Testis (tissue), 3 donors: ENCODE results near the gene MECR. TPM values are rescaled to one million over a fixed set of nuclear protein-coding genes. Genes with fewer than 3 reads are reported as not detected.

Experiments
- DNase-seq: peaks from one replicate; pipeline ENCODE4 v3.0.0-alpha.2; 2019
- H3K27ac ChIP-seq, 2 donors: fragments of 200-600 bp; sonication (generic); one replicate each; pipeline ENCODE4 v1.5.1; 2019
- H3K27me3 ChIP-seq: fragments of 200-600 bp; sonication (generic); one replicate; pipeline ENCODE4 v1.5.1; 2019
- H3K36me3 ChIP-seq: fragments of 200-600 bp; sonication (generic); one replicate; pipeline ENCODE4 v1.5.1; 2017; ENCODE audit warnings: low read depth; ENCODE audit errors: missing control alignments
- H3K4me1 ChIP-seq: fragments of 200-600 bp; sonication (generic); one replicate; pipeline ENCODE4 v1.5.1; 2019
- H3K4me3 ChIP-seq, 2 donors: fragments of 200-600 bp; sonication (generic); one replicate each; pipeline ENCODE4 v1.5.1; 2017 to 2019
- H3K9me3 ChIP-seq: fragments of 200-600 bp; sonication (generic); one replicate; pipeline ENCODE4 v1.5.1; 2017
- POLR2A ChIP-seq: fragments of 450-650 bp; IDR thresholded peaks from one replicate; pipeline ENCODE4 v1.6.1; 2017; ENCODE audit warnings: antibody characterized with exemption, mild to moderate bottlenecking, moderate library complexity
- WGBS, 2 donors: methylation state at CpG; one replicate each; pipeline ENCODE4 v1.1.5; 2018; 5-methylcytosine and 5-hydroxymethylcytosine counted together
- intact Hi-C: fragments of 100-400 bp; cut with DNase I; formaldehyde crosslinking; loops from one replicate; pipeline ENCODE4 v1.15.1; 2023; ENCODE audit warnings: low total_unique reads
- polyA plus RNA-seq: library from polyadenylated mRNA; stranded (reverse); fragments of 350-450 nt; fragmentation: Illumina TruSeq; extraction: RNeasy Lipid Tissue Mini Kit (QIAGEN cat#74804); gene quantifications from one replicate; pipeline ENCODE4 v1.2.3, GENCODE V29; 2014; ENCODE audit warnings: low read depth, low replicate concordance; ENCODE audit not compliant: insufficient read depth
- small RNA-seq, 2 donors: library from RNA; depleted of rRNA; stranded (forward); fragments of <200 nt; gene quantifications; one replicate each; pipeline ENCODE3, GENCODE V24; 2016
- total RNA-seq, 2 donors: library from RNA; depleted of rRNA; stranded (reverse); fragments of >200 nt; gene quantifications; one replicate each; pipeline ENCODE4 v1.2.3, GENCODE V29; 2016
- TF ChIP-seq, protein P1 (sequence below), 3 experiments: fragments of 450-650 bp in 2 of 3; fragments of 200-600 bp in 1 of 3; sonication (generic) in 1 of 3; IDR thresholded peaks; one replicate each; pipeline ENCODE4 v1.5.1; 2016 to 2019; ENCODE audit warnings: antibody characterized with exemption in 3 of 3, mild to moderate bottlenecking in 2 of 3, moderate library complexity in 1 of 3

MECR gene
- total and polyA plus RNA-seq, 3 donors from 2014 or later, result 33.7 to 38.9 (median 37.3) TPM

DNA sequence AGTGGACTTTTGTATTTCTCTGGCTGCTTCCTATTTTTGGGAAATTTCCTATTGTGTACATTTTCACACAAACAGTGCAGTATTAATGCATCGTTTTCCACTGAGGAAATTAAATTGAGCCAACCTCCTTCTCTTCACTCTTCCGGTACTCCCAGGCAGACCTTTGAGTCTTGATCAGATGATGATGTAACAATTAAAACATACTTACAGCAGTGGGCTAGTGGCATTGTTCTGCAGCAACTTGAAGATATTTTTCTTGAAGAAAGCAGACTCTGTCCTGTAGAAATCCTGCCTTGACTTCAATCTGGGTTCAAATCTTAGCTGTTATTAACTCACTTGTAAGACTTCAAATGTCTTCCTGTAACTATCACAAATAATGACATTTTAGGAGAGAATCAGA is 88.0 kb downstream of the MECR start:
- H3K36me3 ChIP-seq, result no peaks in the 10 kb centered on the region
- intact Hi-C loops, result no loop called here
- TF ChIP-seq, protein P1, sequence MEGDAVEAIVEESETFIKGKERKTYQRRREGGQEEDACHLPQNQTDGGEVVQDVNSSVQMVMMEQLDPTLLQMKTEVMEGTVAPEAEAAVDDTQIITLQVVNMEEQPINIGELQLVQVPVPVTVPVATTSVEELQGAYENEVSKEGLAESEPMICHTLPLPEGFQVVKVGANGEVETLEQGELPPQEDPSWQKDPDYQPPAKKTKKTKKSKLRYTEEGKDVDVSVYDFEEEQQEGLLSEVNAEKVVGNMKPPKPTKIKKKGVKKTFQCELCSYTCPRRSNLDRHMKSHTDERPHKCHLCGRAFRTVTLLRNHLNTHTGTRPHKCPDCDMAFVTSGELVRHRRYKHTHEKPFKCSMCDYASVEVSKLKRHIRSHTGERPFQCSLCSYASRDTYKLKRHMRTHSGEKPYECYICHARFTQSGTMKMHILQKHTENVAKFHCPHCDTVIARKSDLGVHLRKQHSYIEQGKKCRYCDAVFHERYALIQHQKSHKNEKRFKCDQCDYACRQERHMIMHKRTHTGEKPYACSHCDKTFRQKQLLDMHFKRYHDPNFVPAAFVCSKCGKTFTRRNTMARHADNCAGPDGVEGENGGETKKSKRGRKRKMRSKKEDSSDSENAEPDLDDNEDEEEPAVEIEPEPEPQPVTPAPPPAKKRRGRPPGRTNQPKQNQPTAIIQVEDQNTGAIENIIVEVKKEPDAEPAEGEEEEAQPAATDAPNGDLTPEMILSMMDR (IDR thresholded peaks at IDR 0.05), result no peak
- TF ChIP-seq POLR2A, result no peak
- no peak for DNase-seq
- no peaks in the 10 kb centered on the region for H3K9me3 ChIP-seq
- no peak overlapping the region for H3K27ac ChIP-seq
- 64 to 79% methylated on average over 2 of the region's 2 CpGs for WGBS, 2 donors
- H3K27me3 ChIP-seq, result no peaks in the 10 kb centered on the region
- H3K4me3 ChIP-seq, result no peak overlapping the region
- no peaks in the 10 kb centered on the region for H3K4me1 ChIP-seq

Small RNA genes within 50 kb of the gene (small RNA-seq; reads per million reads assigned to genes)
- 0 reads per million in 2 donors for gene RF02271

Other genes starting within 250 kb of the MECR start
- 10 to 100 TPM; 40.3 to 41.3 TPM for gene TMEM200B, start 107.0 kb downstream of the MECR start, total RNA-seq
- gene TMEM200B, start 107.0 kb downstream of the MECR start, polyA plus RNA-seq, result 35.6 TPM
- 10 to 100 TPM; 77.1 to 81.7 TPM for gene SRSF4, start 49.0 kb downstream of the MECR start, total RNA-seq
- gene SRSF4, start 49.0 kb downstream of the MECR start, polyA plus RNA-seq, result 63.2 TPM
- gene PTPRU, start 5.6 kb upstream of the MECR start, total RNA-seq, result 10 to 100 TPM; 21.7 to 39.1 TPM
- gene PTPRU, start 5.6 kb upstream of the MECR start, polyA plus RNA-seq, result 13.3 TPM